ENCODE measurements around the gene DAND5. TPM values are rescaled to one million over a fixed set of nuclear protein-coding genes. Genes with fewer than 3 reads are reported as not detected.

The DAND5 gene
- total and polyA plus RNA-seq, 9 of the 15 experiments (the other 6 are each of a cell fraction or from before 2014, with no cell fraction given), result 0.22 to 0.83 (median 0.60) TPM

- peak in 1 of 2 experiments; percentile 45 for TF ChIP-seq E2F6 (IDR thresholded peaks at IDR 0.05; ENCODE audit: borderline replicate concordance in 1 of 2, extremely low read depth in 1 of 2, insufficient read depth in 1 of 2, insufficient read length in 1 of 2, low read depth in 1 of 2, low read length in 1 of 2, poor library complexity in 1 of 2, severe bottlenecking in 1 of 2)
- peak; percentile 83 to 89 for TF ChIP-seq MAZ (CRISPR knock-in tag; conservative IDR thresholded peaks at IDR 0.05 in 1 of 2, IDR thresholded peaks at IDR 0.05 in 1 of 2)
- TF ChIP-seq ELF2 (CRISPR knock-in tag; IDR thresholded peaks at IDR 0.05), result no peak
Observed at GRCh38 chr19:12983542-12984142, 14.3 kb downstream of the DAND5 start (continued).

- Histone ChIP-seq H3K27ac (ENCODE audit: extremely low read depth, low read depth, low read length) (no peak overlapping the region; the same call in 1 of the 3 replicates), H3K36me3 (ENCODE audit: control insufficient read depth, insufficient read depth, low read length) (no peaks in the 10 kb centered on the region), H3K4me3 (no peak overlapping the region), H3K9ac (ENCODE audit: insufficient read depth in 1 of 2, low read depth in 2 of 2, low read length in 2 of 2) (no peak overlapping the region; a peak in 1 of 4 replicates), H3K27me3 (ENCODE audit: control insufficient read depth in 2 of 2, insufficient read depth in 2 of 2, low read length in 2 of 2) (no peaks in the 10 kb centered on the region), H2AFZ (ENCODE audit: low read depth, low read length) (peak overlapping the region; percentile 80; the same call in 1 of the 2 replicates), H3K4me2 (ENCODE audit: insufficient read depth, low read length) (no peak overlapping the region), H4K20me1 (replicated peaks; ENCODE audit: control insufficient read depth, insufficient read depth, low read length) (no peaks in the 10 kb centered on the region), H3K79me2 (ENCODE audit: control insufficient read depth, insufficient read depth, low read length) (no peaks in the 10 kb centered on the region), H3K9me3 (replicated peaks; ENCODE audit: control insufficient read depth, insufficient read depth, low read depth, low read length) (no peaks in the 10 kb centered on the region), H3K4me1 (replicated peaks in 1 of 2; ENCODE audit: control insufficient read depth in 2 of 2, insufficient read depth in 2 of 2, low read length in 2 of 2) (peaks cover 21 to 47% of the 10 kb centered on the region in 2 experiments; a peak in 4 of 5 replicates), H3K9me1 (ENCODE audit: control insufficient read depth, insufficient read depth, low read length) (no peaks in the 10 kb centered on the region)
- ATAC-seq (no peak), FAIRE-seq (peak; percentile 67), DNase-seq (ENCODE audit: extremely low read depth in 1 of 4, low spot score in 3 of 4) (no peak)
- ChIA-PET POLR2A (no interaction called here), CTCF (ENCODE audit: low intra/inter-chr PET ratio) (interaction anchor here (0.8 to 2.2 kb wide), 3 partner anchors 52 to 111 kb away, joined by 3 to 10 read pairs (median 4); no protein-coding TSS in a partner anchor)
- intact Hi-C loops (cut with micrococcal nuclease) (no loop called here), in situ Hi-C loops (cut with MboI) (no loop called here)
- no TSS peak for BruUV-seq (replicated peaks)
- WGBS (ENCODE audit: insufficient coverage, low coverage, missing lambda C conversion rate), result 69% methylated on average over 3 of the region's 3 CpGs
- TF ChIP-seq PCBP2 (IDR thresholded peaks at IDR 0.05; ENCODE audit: low read depth, low read length, poor library complexity, severe bottlenecking) (no peak), PHF21A (IDR thresholded peaks at IDR 0.05; ENCODE audit: borderline replicate concordance, low read depth) (no peak), ZNF224 (CRISPR knock-in tag; IDR thresholded peaks at IDR 0.05) (no peak), ZNF77 (CRISPR knock-in tag; IDR thresholded peaks at IDR 0.05) (no peak), BACH1 (tag; IDR thresholded peaks at IDR 0.05) (no peak), NCOR1 (IDR thresholded peaks at IDR 0.05) (no peak), TRIM24 (IDR thresholded peaks at IDR 0.05) (peak in 1 of 2 experiments; percentile 7; a peak in 1 of 4 replicates), TSC22D4 (tag; IDR thresholded peaks at IDR 0.05) (peak; percentile 92; the same call in 1 of the 2 replicates), CEBPG (CRISPR knock-in tag; IDR thresholded peaks at IDR 0.05) (0 out of 2 replicates have a peak, but pooled peaks have one; percentile 15), CEBPG (tag; conservative IDR thresholded peaks at IDR 0.05 in 1 of 2, IDR thresholded peaks at IDR 0.05 in 1 of 2) (no peak), CHD4 (IDR thresholded peaks at IDR 0.05; ENCODE audit: insufficient read depth, insufficient replicate concordance, low read depth, low read length, poor library complexity, severe bottlenecking) (no peak), DPF2 (IDR thresholded peaks at IDR 0.05) (peak; percentile 24; the same call in 1 of the 2 replicates), HOXB6 (CRISPR knock-in tag; IDR thresholded peaks at IDR 0.05; ENCODE audit: borderline replicate concordance) (no peak), USF1 (CRISPR knock-in tag; IDR thresholded peaks at IDR 0.05) (peak; percentile 33; the same call in 1 of the 2 replicates), JUN (IDR thresholded peaks at IDR 0.05; ENCODE audit: borderline replicate concordance, low read depth, low read length) (no peak), JUN (CRISPR knock-in tag; IDR thresholded peaks at IDR 0.05; ENCODE audit: borderline replicate concordance) (0 out of 2 replicates have a peak, but pooled peaks have one; percentile 43)
Observed at GRCh38 chr19:12984143-12984627, 14.8 kb downstream of the DAND5 start.

Data from K562 (cell line).